Stimulated activated CD4-positive, alpha-beta T cell treated with anti-CD3 and anti-CD28 coated beads, Interleukin-4, amount 100 ng/mL, for 24 hours (primary cell): ENCODE data around the gene FASN.

ENCODE experiments used
- DNase-seq: peaks from one replicate; pipeline ENCODE4 v3.0.0-alpha.2; 2020

The FASN gene

DNA sequence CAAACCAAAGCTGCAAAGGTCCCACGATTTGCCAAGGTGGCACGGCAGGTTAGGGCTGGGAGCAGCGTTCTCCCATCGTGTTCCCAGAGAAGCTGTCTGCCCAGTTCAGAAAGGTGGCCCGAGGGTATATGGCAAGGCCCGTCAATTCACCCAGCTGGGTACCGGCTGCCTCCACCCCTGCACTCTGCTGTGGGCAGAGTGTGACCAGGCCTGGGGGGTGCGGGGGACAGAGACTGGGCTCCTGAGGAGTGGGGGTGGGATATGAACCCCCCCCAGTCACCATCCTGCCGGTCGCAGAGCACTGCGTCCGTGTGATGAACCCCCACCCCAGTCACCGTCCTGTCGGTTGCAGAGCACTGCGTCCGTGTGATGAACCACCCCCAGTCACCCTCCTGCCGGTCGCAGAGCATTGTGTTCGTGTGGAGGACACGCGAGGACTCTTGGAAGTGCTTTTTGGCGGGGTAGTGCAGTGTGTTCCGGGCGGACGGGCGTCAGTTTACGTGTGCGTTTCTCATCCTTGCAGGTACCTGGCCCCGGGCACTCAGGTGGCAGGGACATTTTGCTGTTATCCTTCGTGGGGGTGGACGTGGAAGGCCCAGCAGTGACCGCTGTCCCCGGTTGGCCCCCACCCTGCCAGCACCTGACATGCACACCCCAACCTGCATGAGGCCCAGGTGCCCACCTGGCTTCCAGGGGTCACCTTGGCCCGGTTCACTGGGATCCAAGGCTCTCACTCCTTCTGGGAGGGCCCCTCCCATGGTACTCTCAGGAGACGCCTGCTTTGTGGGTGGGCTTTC is 2.7 kb upstream of the FASN start:
- DNase-seq, result no peak

DNA sequence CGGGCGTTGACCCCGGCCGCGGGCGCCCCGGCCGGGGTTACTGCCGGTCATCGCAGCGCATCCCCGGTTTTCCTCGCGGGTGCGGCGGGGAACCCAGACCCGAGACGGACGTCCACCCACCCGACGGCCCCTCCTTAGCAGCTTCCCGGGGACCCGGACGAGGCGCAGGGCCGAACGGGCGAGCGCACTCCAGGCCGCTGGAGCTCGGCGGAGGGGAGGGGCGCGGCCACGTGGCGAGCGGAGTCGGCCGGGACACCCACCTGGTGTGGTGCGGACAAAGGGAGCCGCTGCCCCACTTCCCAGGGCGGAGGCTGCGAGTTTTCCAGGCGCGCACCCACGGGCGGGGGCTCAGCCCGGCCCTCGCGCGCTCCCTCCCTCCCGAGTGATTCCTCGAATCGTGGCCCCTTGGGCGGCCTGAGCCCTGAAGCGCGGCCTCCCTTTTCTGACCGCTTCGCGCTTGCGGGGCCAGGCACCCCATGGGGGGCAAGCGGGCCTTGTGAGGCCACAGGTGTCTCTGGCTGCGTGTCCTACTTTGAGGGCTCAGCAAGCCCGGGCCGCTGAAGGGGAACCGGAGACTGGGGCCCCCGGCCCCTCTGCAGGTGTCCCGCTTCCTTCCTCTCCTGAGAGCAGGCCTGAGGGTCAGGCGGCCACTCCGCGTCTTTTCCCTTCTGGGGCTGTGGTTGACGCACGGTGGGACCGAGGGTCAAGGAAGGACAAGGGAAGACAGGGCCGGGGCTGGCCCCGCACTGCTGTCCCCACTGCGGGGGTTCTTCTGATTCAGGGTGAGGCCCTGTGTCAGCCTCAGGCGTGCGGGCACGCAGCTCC is 1.1 kb upstream of the FASN start:
- no peak for DNase-seq

DNA sequence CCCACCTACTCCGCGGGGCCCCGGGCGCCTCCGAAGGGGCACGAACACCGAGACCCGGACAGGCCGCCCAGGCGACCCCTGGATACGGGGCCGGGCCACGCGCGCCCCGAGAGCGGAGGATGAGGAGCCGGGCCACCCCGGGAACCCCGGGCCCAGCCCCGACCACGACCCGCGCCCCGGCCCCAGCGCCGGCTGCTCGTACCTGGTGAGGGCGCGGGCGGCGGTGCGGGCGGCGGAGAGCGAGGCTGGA is 192 bp downstream of the FASN start:
- DNase-seq, result no peak

DNA sequence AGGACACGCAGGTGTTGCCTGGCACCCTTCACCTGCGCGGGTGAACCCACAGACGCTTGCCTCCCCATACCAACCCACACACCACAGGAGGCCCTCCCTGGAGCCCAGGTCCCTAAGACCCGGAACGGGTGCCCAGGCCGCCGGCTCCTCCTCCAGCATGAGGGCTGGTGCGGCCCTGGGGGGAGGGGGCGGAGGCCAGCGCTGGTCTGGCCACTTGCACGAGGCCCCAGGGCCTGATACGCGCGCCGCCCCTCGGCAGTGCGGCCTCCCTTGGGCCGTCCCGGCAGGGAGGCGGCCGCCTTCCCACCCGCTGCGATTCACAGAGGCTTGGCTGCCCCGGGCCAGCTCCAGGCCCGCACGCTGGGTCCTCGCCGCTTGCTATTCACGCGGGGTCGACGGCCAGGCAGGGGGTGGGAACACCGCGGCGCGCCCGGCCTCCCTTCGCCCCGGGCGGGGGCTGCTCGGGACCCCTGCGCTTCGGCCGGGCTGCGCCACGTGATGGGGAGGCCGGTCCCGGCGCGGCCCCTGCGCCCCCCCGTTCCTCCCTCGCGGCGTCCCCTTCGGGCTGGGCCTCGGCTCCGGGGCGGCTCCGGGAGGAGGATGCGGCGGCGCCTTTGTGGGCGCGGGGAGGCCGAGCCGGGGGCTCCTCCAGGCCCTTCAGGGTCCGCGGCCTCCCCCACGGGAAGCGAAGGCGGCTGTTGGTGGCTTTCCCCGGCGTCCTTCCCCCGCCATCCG is 685 bp downstream of the FASN start:
- peak; percentile 22 for DNase-seq

DNA sequence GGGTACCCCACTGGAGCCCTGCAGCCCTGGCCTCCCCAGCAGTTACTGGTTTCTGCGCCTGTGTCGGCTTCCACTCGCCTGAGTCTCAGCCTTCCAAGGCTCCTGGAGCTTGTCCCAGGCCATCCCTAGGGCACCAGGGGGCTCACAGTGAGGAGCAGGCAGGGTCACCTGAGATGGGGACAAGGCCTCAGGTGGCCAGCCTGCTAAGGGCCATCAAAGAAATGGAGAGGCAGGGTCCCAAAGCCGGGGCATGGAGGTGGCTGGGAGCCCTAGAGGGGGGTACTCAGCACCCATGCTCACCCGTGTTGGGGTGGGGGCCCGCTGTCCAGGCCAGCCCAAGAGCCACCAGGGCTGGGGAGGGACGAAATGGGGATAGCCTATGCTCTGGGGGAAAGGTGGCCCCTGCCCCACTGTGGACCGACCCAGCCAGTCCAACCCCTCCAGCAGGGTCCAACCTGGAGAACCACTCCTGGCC is 1.3 kb downstream of the FASN start:
- DNase-seq, result no peak

DNA sequence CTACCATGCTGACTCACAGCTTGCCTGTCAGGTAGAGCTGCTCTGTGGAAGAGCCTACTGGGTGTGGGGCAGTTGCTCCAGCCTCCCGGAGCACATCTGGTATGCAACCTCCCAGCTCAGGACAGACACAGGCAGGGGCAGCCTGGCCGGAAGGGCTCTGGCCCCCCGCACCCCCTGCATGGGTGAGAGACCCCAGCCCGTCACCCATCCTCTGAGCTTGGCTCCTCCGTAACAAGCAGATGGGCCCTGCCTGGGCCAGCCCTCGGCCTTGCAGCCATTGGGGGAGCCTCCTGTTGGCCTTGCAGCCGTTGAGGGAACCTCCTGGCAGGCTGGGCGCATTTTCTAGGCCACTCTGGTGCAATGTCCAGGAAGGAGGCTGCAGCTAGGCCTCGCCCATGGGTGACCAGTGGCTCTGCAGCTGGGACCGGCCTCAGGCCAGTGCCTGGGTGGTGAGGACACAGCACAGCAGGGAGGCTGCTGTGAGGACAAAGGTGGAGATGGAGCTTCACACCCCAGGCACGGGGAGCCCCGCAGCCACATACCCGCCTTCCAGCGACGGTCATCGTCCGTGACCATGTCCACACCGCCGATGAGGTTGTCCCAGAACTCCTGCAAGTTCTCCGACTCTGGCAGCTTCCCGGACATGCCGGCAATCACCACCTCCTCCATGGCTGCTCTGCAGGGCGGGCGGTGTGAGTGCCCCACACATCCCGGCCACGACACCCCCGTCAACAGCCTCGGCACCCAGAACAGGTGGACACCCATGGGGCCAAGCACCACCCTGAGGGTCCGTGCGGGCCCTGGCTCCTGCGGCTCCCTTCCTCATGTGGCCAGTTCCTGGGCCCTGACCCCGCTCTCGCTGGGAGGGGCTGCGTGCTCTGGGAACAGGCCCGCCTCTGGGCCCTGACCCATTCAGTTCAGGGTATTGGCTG is 2.0 kb downstream of the FASN start:
- DNase-seq, result no peak

DNA sequence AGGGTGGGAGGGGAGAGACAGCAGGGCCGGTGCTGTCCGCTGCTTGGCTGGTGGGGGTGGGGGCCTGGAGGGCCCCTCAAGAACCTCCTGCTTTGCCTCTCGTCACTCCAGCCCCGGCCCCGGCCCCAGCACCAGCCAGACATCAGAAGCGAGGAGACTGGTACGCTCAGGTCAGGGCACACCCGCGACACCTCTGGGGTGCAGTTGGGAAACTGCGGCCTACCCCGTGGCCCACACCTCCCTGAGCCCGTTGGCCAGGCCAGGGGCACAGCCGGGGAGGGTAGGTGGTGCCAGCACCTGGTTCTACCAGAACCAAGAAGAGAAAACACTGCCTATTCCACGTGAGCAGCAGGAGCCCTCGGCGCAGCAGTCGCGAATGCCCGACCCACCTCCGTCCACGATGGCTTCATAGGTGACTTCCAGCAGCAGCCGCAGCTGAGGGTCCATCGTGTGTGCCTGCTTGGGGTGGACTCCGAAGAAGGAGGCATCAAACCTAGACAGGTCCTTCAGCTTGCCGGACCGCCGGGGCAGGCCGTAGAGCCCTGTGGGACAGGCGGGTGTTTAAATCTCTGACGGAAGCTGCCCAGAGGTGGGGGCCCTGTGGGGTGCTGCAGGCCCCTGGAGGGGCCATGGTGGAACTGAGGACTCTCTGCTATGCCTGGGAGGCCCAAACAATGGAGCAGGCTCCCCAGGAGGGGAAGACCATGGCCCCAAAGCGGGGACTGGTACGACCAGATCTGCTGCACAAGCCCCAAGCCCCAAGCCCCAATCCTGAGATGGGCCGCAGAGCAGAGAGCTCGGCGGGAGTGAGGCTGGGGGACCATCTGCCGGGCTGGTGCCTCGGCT is 2.9 kb downstream of the FASN start:
- DNase-seq, result no peak

DNA sequence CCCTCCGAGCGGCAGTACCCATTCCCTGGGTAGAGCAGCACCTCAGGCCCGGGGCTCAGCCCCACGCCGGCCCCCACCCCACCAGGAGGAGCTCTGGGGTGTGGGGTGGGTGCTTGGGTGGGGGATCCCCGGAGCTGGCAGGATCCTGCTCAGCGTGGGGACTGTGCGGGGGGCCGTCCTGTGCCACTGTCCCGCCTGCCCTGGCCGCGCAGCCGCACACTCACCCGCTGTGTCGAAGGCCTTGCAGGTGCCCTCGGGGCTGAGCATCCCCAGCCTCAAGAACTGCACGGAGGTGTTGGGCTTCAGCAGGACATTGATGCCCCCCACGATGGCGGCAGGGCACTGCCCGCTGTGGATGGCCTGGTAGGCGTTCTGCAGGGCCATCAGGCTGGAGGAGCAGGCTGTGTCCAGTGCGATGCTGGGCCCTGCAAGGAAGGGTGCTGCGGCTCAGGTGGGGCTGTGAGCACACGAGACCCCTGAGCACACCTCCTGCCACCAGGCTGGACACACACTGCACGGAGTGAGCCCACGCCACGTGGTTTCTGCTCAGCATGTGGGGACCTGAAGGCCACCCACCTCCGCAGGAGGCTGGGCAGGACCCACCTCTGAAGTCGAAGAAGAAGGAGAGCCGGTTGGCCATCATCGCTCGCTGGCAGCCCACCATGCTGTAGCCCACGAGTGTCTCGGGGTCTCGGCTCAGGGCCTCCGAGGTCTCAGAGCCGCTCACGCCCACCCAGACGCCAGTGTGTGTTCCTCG is 4.9 kb downstream of the FASN start:
- no peak for DNase-seq

DNA sequence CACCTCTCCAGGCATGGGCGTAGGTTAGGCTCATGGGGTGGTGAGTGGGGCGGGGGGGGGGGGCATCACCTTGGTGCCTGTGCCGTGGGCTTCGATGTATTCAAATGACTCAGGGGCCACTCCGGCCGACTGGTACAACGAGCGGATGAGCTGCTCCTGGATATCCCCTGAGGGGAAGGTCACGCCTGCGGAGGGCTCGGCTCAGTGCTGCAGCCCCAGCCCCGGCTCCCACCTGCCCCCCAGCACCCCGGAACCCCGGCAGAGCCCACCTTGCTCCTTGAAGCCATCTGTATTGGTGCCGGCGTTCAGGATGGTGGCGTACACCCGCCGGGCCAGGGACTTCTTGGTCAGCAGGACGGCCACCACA is 5.4 kb downstream of the FASN start:
- no peak for DNase-seq

DNA sequence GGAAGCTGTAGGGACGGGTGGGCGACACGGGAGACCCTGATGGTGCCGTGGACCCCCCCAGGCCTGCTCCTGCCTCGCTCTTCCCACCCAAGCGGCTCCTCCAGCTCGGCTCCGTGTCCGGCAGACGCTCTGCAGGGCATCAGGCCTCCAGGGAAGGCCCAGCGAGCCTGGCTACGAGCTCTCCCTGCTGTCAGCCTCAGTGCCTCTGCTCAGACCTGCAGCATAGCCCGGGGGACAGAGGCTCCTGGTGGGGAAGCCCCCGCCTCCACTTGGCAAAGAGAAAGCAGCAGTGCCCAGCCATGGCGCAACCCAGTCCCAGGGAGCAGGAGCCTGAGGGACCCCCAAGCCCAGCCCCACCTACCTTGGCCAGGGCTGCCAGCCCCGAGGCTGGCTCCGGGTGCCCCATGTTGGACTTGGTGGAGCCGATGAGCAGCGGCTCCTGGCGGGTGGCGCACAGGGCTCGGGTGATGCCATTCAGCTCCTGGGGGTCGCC is 5.9 kb downstream of the FASN start:
- no peak for DNase-seq

DNA sequence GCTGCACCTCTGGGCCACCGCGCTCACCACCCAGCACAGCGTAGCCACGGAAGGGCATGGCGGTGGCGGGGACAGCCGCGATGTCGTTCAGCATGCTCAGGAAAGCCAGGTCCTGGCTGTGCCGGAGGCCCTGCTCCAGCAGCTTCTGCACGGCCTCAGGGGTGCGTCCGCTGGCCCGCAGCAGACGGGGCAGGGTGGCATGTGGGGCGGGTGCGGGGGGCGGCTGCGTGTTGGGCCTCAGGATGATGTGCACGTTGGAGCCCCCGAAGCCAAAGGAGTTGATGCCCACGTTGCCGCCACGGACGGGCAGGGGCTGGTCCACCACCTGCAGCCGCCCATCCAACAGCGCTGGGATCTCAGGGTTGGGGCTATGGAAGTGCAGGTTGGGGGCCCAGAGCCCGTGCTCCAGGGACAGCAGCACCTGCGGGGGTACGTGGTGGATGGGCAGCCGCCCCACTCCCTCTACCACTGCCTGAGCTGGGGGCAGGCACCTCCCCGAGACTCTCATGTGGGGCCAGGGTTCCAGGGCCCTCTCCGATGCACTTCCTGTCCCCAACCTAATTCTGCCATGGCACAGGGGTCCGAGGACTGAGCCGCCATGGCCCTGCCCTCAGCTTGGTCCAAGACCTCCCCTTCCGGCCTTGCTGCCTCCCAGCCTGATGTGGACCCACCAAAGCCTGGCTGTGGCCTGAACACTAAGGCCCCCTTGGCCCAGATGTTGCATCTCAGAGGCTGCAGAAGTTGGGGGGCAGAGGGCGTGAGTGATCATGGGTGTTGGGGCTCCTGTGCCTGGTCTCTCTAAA is 6.6 kb downstream of the FASN start:
- DNase-seq, result no peak

DNA sequence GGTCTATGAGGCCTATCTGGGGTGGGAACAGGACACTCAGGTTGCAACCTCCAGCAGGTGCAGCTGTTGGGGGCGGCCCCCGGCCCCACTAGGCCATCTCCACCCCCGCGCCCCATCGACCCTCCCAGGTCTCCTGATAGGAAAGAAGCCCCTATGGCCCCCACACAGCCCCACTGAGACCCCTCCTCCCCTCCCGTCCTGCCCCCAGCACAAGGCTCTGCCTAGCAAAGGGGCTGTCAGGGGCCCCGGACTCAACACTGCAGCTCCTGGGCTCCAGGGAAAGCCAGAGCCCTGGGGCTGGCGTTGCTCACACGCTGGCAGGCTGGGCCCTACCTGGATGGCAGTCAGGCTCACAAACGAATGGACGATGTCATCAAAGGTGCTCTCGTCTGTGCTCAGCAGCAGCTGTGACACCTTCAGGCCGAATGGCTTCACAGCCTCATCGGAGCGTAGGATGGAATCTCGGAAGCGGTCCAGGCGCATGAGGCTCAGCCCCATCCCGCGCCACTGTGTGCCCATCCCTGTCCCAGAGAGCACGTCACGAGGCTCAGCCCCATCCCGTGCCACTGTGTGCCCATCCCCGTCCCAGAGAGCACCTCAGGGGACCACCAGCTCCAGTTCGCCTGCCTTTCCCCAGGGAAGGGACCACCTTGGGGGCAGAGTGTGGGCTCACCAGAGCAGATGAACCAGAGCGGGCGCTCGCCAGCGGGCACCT is 7.3 kb downstream of the FASN start:
- DNase-seq, result no peak

DNA sequence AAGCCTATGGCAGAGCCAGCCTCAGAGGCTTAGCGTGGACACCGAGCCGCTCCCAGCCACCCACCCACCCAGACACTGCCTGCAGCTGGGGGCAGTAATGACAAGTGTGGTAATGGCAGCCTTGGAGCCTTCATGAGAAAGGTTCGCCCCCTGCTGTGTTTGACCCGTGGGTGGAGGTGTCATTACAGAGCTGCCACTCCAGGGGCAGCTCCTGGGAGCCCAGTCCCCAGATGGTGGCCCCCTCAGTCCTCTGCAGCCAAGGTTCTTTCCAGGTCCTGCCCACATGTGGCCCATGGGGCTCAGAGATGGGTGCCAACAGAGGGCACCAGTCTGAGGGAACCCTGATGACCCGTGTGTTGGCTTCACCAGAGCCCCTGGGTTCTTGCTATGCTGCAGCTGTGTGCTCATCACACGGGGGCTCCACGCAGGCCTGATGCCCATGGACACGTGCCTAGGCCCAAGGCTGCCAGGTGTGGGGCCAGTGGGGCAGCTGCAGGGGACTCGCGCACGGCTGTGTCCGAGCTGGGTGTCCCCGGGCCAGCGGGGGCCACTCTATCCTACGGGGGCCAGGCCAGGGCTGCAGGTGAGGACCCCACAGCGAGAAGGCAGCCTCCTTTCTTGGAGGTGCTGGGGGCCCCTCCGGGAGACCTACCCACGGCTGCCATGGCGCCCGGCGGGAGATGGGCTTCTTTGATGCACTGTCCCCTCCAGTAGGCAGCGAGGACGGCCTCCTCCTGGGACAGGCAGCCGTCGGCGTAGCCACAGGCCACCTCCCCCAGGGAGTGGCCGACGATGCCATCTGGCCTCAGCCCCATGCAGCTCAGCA is 8.1 kb downstream of the FASN start:
- no peak for DNase-seq

DNA sequence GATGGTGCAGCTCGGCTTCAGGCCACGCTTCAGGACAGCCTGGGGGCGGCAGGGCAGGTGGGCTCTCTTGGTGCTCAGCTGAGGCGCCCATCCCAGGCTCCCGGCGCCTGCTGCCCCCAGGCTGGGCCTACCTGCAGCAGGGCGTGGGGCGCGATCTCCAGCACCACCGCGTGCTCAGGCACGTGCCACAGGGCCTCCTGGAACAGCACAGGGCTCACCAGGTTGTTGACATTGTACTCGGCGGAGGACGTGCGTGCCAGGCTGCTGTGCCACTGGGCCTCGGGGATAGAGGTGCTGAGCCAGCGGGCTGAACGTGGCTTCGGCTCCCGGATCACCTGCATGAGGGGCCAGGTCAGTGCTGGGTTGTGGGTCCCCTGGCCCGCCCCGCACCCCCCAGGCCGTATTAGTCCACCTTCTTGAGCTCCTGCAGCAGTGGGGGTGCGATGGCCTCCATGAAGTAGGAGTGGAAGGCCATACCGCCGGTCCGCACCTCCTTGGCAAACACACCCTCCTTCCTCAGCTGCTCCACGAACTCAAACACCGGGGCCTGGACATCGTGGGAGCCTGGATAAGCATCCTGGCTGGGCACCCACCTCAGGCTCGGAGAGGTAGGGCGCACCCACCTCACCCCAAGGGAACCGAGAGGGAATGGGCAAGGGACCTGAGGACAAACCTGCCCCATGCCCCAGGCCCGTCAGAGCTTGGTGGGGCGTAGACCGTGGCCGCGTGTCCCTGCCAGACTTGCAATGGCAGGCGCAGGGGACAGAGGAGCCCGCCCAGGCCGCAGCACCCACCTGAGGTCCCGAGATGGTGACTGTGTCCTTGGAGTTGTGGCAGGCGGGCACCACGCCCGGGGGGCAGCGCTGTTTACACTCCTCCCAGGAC is 9.0 kb downstream of the FASN start:
- no peak for DNase-seq

DNA sequence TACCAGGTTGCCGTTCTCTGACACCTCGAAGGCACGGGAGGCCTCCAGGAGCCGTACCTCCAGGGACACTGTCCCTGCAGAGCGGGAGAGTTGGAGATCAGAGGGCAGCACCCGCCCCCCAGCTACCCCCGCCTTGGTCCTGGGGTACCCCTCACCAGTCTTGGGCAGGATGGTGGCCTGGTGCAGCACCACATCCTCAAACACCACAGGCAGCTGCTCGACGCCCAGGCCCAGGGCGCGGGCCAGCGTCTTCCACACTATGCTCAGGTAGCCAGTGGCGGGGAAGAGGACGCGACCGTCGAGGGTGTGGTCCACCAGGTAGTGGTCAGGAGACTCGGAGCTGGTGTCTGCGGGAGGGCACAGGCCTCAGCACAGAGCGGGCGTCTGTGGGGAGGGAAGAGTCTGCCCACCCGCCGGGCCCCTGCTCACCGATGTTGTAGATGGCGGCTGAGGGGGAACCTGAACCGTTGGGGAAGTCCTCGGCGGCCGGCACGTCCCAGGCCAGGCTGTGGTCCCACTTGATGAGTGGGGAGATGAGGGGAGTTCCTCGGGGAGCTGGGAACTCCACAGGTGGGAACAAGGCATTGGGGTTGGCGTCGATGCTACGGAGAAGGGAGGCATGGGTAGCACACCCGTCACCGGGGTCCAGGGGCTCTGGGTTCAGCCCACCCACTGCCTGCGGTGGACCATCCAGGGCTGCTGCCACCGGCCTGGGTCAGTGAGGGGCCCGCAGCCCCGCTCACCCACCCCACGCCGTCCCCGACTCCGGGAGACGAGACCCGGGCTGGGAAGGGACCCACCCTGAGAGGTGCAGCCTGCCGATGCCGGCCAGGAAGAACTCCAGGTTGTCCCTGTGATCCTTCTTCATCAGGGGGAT is 9.8 kb downstream of the FASN start:
- no peak for DNase-seq
